Ishikawa (cell line): Measurements from ENCODE around the gene STXBP5.

ENCODE experiments used
- CEBPB ChIP-seq: IDR thresholded peaks from 2 replicates; pipeline ENCODE4 v1.6.1; 2012
- EGR1 ChIP-seq: IDR thresholded peaks from 2 replicates; pipeline ENCODE4 v1.6.1; 2012
- EP300 ChIP-seq: IDR thresholded peaks from 2 replicates; pipeline ENCODE4 v1.6.1; 2012; ENCODE audit warnings: borderline replicate concordance
- FOXM1 ChIP-seq: IDR thresholded peaks from 2 replicates; pipeline ENCODE4 v1.6.1; 2012; ENCODE audit warnings: low read depth, borderline replicate concordance

- TF ChIP-seq EGR1 (no peak), EP300 (no peak), FOXM1 (no peak), CEBPB (no peak)
These were observed 186.8 kb downstream of the STXBP5 start for GRCh38 chr6:147390909-147391536.
